A673 (cell line): ENCODE data around the gene P2RX2.

ENCODE experiments used
- CTCF ChIP-seq: fragments of 300-800, 200-600 bp; sonication (generic); conservative IDR thresholded peaks from 2 replicates; pipeline ENCODE4 v1.5.1; 2017; ENCODE audit warnings: low read depth, mild to moderate bottlenecking, antibody characterized with exemption, low read length, moderate library complexity, mixed read lengths
- EZH2 ChIP-seq: fragments of 200-600 bp; sonication (generic); IDR thresholded peaks from 2 replicates; pipeline ENCODE4 v1.6.1; 2017; ENCODE audit warnings: borderline replicate concordance, low read depth, mild to moderate bottlenecking, mixed read lengths, antibody characterized with exemption, low read length; ENCODE audit not compliant: poor library complexity, severe bottlenecking

- TF ChIP-seq CTCF (no peak), EZH2 (no peak)
Measured at GRCh38 chr12:132620899-132621656, 2.5 kb downstream of the P2RX2 start.
